Stimulated activated CD8-positive, alpha-beta memory T cell treated with anti-CD3 and anti-CD28 coated beads, Interleukin-2, amount 100 ng/mL, for 1 hour (primary cell): Measurements from ENCODE around the gene AIF1L.

Experiments used
- DNase-seq, 2 donors: peaks; one replicate each; pipeline ENCODE4 v3.0.0-alpha.2; 2020; ENCODE audit warnings: low read depth in 2 of 2

Gene AIF1L

DNA sequence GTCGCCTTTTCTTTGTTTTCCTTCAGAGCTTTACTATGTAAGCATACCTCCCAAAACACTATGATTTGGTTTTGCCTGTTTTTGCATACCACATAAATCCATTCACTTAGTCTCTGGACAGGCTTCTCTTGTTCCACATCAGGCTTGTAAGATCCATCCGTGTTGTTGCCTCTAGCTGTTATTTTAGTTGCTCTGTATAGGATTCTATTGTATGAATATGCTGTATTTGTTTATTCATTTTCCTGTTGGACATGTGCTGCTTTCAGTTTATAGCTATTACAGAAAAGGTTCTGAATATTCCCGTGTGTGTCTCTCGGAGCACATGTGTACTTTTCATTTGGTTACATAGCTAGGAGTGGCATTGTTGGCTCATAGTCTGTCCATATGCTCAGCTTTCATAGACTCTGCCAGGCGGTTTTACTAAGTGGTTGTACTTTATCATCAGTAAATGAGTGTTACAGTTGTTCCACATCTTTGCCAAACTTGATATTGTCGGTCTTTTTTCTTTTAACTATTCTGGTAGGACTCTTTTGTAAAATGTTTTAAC lies 70.9 kb downstream of the AIF1L start:
- DNase-seq = no peak

DNA sequence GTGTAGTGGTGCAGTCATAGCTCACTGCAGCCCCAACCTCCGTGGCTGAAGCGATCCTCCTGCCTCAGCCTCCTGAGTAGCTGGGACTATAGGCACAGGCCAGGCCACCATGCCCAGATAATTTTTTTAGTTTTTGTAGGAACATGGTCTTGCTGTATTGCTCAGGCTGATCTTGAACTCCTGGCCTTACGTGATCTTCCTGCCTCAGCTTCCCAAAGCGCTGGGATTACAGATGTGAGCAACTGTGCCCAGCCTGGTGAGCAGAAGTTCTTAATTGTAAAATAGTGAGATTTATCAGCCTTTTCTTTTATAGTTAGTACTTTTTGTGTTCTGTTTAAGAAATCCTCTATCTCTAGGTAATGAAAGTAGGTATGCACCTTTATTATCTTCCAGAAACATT lies 71.6 kb downstream of the AIF1L start:
- DNase-seq = no peak

DNA sequence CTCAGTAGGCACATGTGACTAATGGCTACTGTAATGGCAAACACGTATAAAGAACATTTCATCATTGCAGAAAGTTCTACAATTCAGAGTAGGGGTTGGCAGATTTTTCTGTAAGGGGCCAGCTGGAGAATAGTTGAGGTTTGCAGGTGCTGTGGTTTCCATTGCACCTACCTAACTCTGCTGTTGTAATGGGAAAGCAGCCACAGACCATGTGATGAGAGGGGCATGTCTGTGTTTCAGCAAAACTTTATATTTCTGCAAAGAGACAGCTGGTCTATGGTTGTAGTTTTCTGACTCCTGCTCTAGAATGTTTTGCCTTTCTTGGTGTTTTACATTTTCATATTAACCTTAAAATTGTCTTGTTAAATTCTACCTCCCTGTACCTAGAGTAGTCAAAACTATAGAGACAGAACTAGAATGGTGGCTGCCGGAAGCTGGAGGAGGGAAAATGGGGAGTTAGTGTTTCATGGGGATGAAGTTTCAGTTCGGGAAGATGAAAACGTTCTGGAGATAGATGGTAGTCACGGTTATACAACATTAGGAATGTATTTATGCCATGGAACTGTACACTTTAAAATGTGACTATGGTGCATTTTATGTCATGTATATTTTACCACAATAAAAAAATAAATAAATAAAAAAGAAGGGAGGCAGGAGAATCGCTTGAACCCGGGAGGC lies 73.4 kb downstream of the AIF1L start:
- no peak for DNase-seq
